ENCODE results near the gene CDH1.

CDH1 gene

GRCh38 chr16:68728523-68728922, 8.6 kb upstream of the CDH1 start:
- no peak overlapping the region for H3K27ac ChIP-seq
- DNase-seq (ENCODE audit: low read depth, low spot score), result no peak

GRCh38 chr16:68731637-68732036, 5.5 kb upstream of the CDH1 start:
- no peak overlapping the region for H3K27ac ChIP-seq
- no peak for DNase-seq (ENCODE audit: low read depth, low spot score)

- DNase-seq (ENCODE audit: low read depth, low spot score), result no peak
- peak overlapping the region; percentile 15 for H3K27ac ChIP-seq
These were observed 4.9 kb upstream of the CDH1 start for GRCh38 chr16:68732042-68732680.

GRCh38 chr16:68732741-68733399, 4.2 kb upstream of the CDH1 start:
- H3K27ac ChIP-seq, result peak overlapping the region; percentile 15
- DNase-seq (ENCODE audit: low read depth, low spot score), result no peak

- H3K27ac ChIP-seq, result no peak overlapping the region
- DNase-seq (ENCODE audit: low read depth, low spot score), result no peak
These were observed 3.5 kb upstream of the CDH1 start for GRCh38 chr16:68733570-68733969.

- DNase-seq (ENCODE audit: low read depth, low spot score), result no peak
- H3K27ac ChIP-seq, result no peak overlapping the region
These were observed 2.3 kb upstream of the CDH1 start for GRCh38 chr16:68734782-68735181.

GRCh38 chr16:68736561-68736960, 531 bp upstream of the CDH1 start:
- DNase-seq (ENCODE audit: low read depth, low spot score), result no peak
- peak overlapping the region; percentile 100 for H3K27ac ChIP-seq

GRCh38 chr16:68737730-68738629, 888 bp downstream of the CDH1 start:
- DNase-seq (ENCODE audit: low read depth, low spot score), result no peak
- H3K27ac ChIP-seq, result peak overlapping the region; percentile 100

- DNase-seq (ENCODE audit: low read depth, low spot score), result no peak
These were observed 3.0 kb downstream of the CDH1 start for GRCh38 chr16:68739964-68740627.

GRCh38 chr16:68740628-68741346, 3.7 kb downstream of the CDH1 start:
- peak overlapping the region; percentile 100 for H3K27ac ChIP-seq

More at GRCh38 chr16:68739964-68740627, 3.0 kb downstream of the CDH1 start:
- peak overlapping the region; percentile 100 for H3K27ac ChIP-seq

GRCh38 chr16:68743664-68744063, 6.6 kb downstream of the CDH1 start:
- no peak for DNase-seq (ENCODE audit: low read depth, low spot score)
- H3K27ac ChIP-seq, result peak overlapping the region; percentile 100

More at GRCh38 chr16:68740628-68741346, 3.7 kb downstream of the CDH1 start:
- no peak for DNase-seq (ENCODE audit: low read depth, low spot score)

- H3K27ac ChIP-seq, result peak overlapping the region; percentile 100
- DNase-seq (ENCODE audit: low read depth, low spot score), result peak; percentile 87
These were observed 7.7 kb downstream of the CDH1 start for GRCh38 chr16:68744744-68745280.

- H3K27ac ChIP-seq, result peak overlapping the region; percentile 100
- no peak for DNase-seq (ENCODE audit: low read depth, low spot score)
These were observed 9.9 kb downstream of the CDH1 start for GRCh38 chr16:68746951-68747350.

- DNase-seq (ENCODE audit: low read depth, low spot score), result no peak
- peak overlapping the region; percentile 100 for H3K27ac ChIP-seq
These were observed 12.3 kb downstream of the CDH1 start for GRCh38 chr16:68749432-68749831.

GRCh38 chr16:68750193-68750695, 13.2 kb downstream of the CDH1 start:
- DNase-seq (ENCODE audit: low read depth, low spot score), result no peak
- peak overlapping the region; percentile 100 for H3K27ac ChIP-seq

- DNase-seq (ENCODE audit: low read depth, low spot score), result no peak
These were observed 14.1 kb downstream of the CDH1 start for GRCh38 chr16:68751160-68751559.

GRCh38 chr16:68752602-68753001, 15.5 kb downstream of the CDH1 start:
- H3K27ac ChIP-seq, result peak overlapping the region; percentile 100
- no peak for DNase-seq (ENCODE audit: low read depth, low spot score)

More at GRCh38 chr16:68751160-68751559, 14.1 kb downstream of the CDH1 start:
- peak overlapping the region; percentile 100 for H3K27ac ChIP-seq

- DNase-seq (ENCODE audit: low read depth, low spot score), result no peak
These were observed 17.1 kb downstream of the CDH1 start for GRCh38 chr16:68754084-68754792.

More at GRCh38 chr16:68754084-68754792, 17.1 kb downstream of the CDH1 start:
- peak overlapping the region; percentile 100 for H3K27ac ChIP-seq
